Liver (tissue), 9 donors: ENCODE measurements around the gene DDX1. TPM values are rescaled to one million over a fixed set of nuclear protein-coding genes. Genes with fewer than 3 reads are reported as not detected.

Experiments
- DNase-seq: peaks from one replicate; pipeline ENCODE4 v3.0.0-alpha.2; 2017; ENCODE audit warnings: low spot score
- H3K27ac ChIP-seq, 2 donors: one replicate each; pipeline ENCODE4 v1.7.0; 2013; ENCODE audit warnings: inconsistent platforms in 2 of 2, low read length in 2 of 2, control low read depth in 1 of 2, low read depth in 1 of 2, mild to moderate bottlenecking in 1 of 2
- H3K27me3 ChIP-seq, 4 donors: one replicate each; pipeline versions ENCODE4 v1.6.1 to v1.7.0; 2013; ENCODE audit warnings: low read length in 3 of 4, inconsistent platforms in 1 of 4, mild to moderate bottlenecking in 1 of 4, moderate library complexity in 1 of 4; ENCODE audit not compliant: control insufficient read depth in 4 of 4, insufficient read depth in 4 of 4
- H3K36me3 ChIP-seq, 4 donors: one replicate each; pipeline versions ENCODE4 v1.6.1 to v1.7.0; 2013; ENCODE audit warnings: low read length in 3 of 4, mild to moderate bottlenecking in 3 of 4, low read depth in 1 of 4, moderate library complexity in 1 of 4; ENCODE audit not compliant: control insufficient read depth in 4 of 4, insufficient read depth in 3 of 4
- H3K4me1 ChIP-seq, 4 donors: one replicate each; pipeline versions ENCODE4 v1.6.1 to v1.7.0; 2013; ENCODE audit warnings: low read length in 3 of 4, mild to moderate bottlenecking in 3 of 4, moderate library complexity in 1 of 4; ENCODE audit not compliant: control insufficient read depth in 4 of 4, insufficient read depth in 4 of 4
- H3K4me3 ChIP-seq, 3 donors: one replicate each; pipeline versions ENCODE4 v1.6.1 to v1.7.0; 2013; ENCODE audit warnings: low read length in 3 of 3, control low read depth in 1 of 3, low read depth in 1 of 3, mild to moderate bottlenecking in 1 of 3
- H3K9ac ChIP-seq, 2 donors: one replicate each; pipeline ENCODE4 v1.7.0; 2013; ENCODE audit warnings: low read length in 2 of 2, mild to moderate bottlenecking in 2 of 2, moderate library complexity in 2 of 2, control low read depth in 1 of 2, low read depth in 1 of 2
- H3K9me3 ChIP-seq, 4 donors: one replicate each; pipeline versions ENCODE4 v1.6.1 to v1.7.0; 2013; ENCODE audit warnings: low read length in 3 of 4; ENCODE audit not compliant: control insufficient read depth in 4 of 4
- CTCF ChIP-seq: fragments of 150-350 bp; IDR thresholded peaks from 2 replicates; pipeline ENCODE4 v1.5.1; 2017; ENCODE audit warnings: improper control_type of control experiment, low read depth, low read length; ENCODE audit not compliant: missing input control
- FOXA1 ChIP-seq: IDR thresholded peaks from 2 replicates; pipeline ENCODE4 v1.6.1; 2016; ENCODE audit warnings: antibody characterized with exemption
- FOXA2 ChIP-seq: IDR thresholded peaks from 2 replicates; pipeline ENCODE4 v1.6.1; 2016; ENCODE audit warnings: antibody characterized with exemption
- GABPA ChIP-seq, 2 donors: IDR thresholded peaks in 1 of 2; conservative IDR thresholded peaks in 1 of 2; 2 replicates each; pipeline ENCODE4 v1.6.1; 2016; ENCODE audit warnings: antibody characterized with exemption in 2 of 2, mild to moderate bottlenecking in 1 of 2, moderate library complexity in 1 of 2
- HNF4A ChIP-seq, 2 donors: conservative IDR thresholded peaks; 2 replicates each; pipeline ENCODE4 v1.6.1; 2016; ENCODE audit warnings: antibody characterized with exemption in 2 of 2, mild to moderate bottlenecking in 2 of 2
- JUND ChIP-seq, 2 donors: IDR thresholded peaks; 2 replicates each; pipeline ENCODE4 v1.6.1; 2016; ENCODE audit warnings: antibody characterized with exemption in 2 of 2
- RXRA ChIP-seq, 2 donors: IDR thresholded peaks; 2 replicates each; pipeline ENCODE4 v1.6.1; 2017 to 2018; ENCODE audit warnings: antibody characterized with exemption in 2 of 2, mild to moderate bottlenecking in 1 of 2
- SP1 ChIP-seq: IDR thresholded peaks from 2 replicates; pipeline ENCODE4 v1.6.1; 2018; ENCODE audit warnings: antibody characterized with exemption, mild to moderate bottlenecking
- TAF1 ChIP-seq: conservative IDR thresholded peaks from 2 replicates; pipeline ENCODE4 v1.6.1; 2016; ENCODE audit warnings: antibody characterized with exemption, mild to moderate bottlenecking
- WGBS: extraction: QIAGEN DNeasy Blood & Tissue Kit; methylation state at CpG from one replicate; pipeline ENCODE4 v1.1.7; 2013; 5-methylcytosine and 5-hydroxymethylcytosine counted together
- polyA plus RNA-seq, 2 donors: library from polyadenylated mRNA; stranded (reverse) in 1 of 2; unstranded in 1 of 2; fragments of 200-250 nt in 1 of 2; fragments of >200 nt in 1 of 2; fragmentation: Nextera tagmentation in 1 of 2; extraction: Ambion mirVana in 1 of 2; gene quantifications; one replicate each; pipeline versions ENCODE4 v1.2.1 to v1.2.3, GENCODE V29; 2013 to 2015
- total RNA-seq, 2 donors: library from RNA; depleted of rRNA; stranded (reverse); fragments of >200 nt; gene quantifications; one replicate each; pipeline ENCODE4 v1.2.3, GENCODE V29; 2014
- TF ChIP-seq, protein P1 (sequence below): IDR thresholded peaks from 2 replicates; pipeline ENCODE4 v1.6.1; 2016; ENCODE audit warnings: antibody characterized with exemption
- TF ChIP-seq, protein P2 (sequence below): IDR thresholded peaks from 2 replicates; pipeline ENCODE4 v1.6.1; 2016; ENCODE audit warnings: antibody characterized with exemption
- donor health status: healthy.
- donor health status: healthy.
- donor health status: healthy.
- donor health status: healthy.
- donor health status: healthy.

DDX1 gene
- total and polyA plus RNA-seq, 4 donors = 31.7 to 43.9 (median 38.8) TPM

- Histone ChIP-seq H3K9ac (no peak overlapping the region), H3K4me3 (no peak overlapping the region), H3K27me3 (no peaks in the 10 kb centered on the region), H3K4me1 (no peaks in the 10 kb centered on the region), H3K9me3 (no peaks in the 10 kb centered on the region), H3K36me3 (peaks cover 22 to 66% (median 50%) of the 10 kb centered on the region in 4 donors), H3K27ac (no peak overlapping the region)
- no peak for DNase-seq
- WGBS = 97% methylated on average over 2 of the region's 2 CpGs
- TF ChIP-seq, protein P1, sequence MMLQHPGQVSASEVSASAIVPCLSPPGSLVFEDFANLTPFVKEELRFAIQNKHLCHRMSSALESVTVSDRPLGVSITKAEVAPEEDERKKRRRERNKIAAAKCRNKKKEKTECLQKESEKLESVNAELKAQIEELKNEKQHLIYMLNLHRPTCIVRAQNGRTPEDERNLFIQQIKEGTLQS = no peak
- TF ChIP-seq GABPA (IDR thresholded peaks at IDR 0.05 in 1 of 2, conservative IDR thresholded peaks at IDR 0.05 in 1 of 2) (no peak), SP1 (no peak), RXRA (IDR thresholded peaks at IDR 0.05) (no peak)
These were observed 30.5 kb downstream of the DDX1 start for GRCh38 chr2:15622214-15622613.

- TF ChIP-seq SP1 (no peak), FOXA2 (no peak), TAF1 (no peak), FOXA1 (no peak), RXRA (IDR thresholded peaks at IDR 0.05) (no peak), CTCF (no peak), JUND (IDR thresholded peaks at IDR 0.05) (no peak)
- TF ChIP-seq, protein P2, sequence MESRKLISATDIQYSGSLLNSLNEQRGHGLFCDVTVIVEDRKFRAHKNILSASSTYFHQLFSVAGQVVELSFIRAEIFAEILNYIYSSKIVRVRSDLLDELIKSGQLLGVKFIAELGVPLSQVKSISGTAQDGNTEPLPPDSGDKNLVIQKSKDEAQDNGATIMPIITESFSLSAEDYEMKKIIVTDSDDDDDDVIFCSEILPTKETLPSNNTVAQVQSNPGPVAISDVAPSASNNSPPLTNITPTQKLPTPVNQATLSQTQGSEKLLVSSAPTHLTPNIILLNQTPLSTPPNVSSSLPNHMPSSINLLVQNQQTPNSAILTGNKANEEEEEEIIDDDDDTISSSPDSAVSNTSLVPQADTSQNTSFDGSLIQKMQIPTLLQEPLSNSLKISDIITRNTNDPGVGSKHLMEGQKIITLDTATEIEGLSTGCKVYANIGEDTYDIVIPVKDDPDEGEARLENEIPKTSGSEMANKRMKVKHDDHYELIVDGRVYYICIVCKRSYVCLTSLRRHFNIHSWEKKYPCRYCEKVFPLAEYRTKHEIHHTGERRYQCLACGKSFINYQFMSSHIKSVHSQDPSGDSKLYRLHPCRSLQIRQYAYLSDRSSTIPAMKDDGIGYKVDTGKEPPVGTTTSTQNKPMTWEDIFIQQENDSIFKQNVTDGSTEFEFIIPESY = no peak
- Histone ChIP-seq H3K27ac (no peak overlapping the region), H3K9ac (no peak overlapping the region), H3K4me3 (no peak overlapping the region), H3K27me3 (no peaks in the 10 kb centered on the region), H3K36me3 (peaks cover 22 to 68% (median 52%) of the 10 kb centered on the region in 4 donors), H3K9me3 (no peaks in the 10 kb centered on the region), H3K4me1 (no peaks in the 10 kb centered on the region)
- WGBS = 98% methylated on average over 3 of the region's 3 CpGs
- DNase-seq = no peak
These were observed 31.2 kb downstream of the DDX1 start for GRCh38 chr2:15622614-15623480.

- H3K36me3 ChIP-seq = peaks cover 18 to 64% (median 50%) of the 10 kb centered on the region in 4 donors
- DNase-seq = no peak
- 97% methylated on average over 2 of the region's 2 CpGs for WGBS
These were observed 31.8 kb downstream of the DDX1 start for GRCh38 chr2:15623481-15623796.

More at GRCh38 chr2:15623481-15623796, 31.8 kb downstream of the DDX1 start:
- no peaks in the 10 kb centered on the region for H3K27me3 ChIP-seq
- no peak overlapping the region for H3K27ac ChIP-seq
- no peak for TF ChIP-seq HNF4A (conservative IDR thresholded peaks at IDR 0.05)
- no peak overlapping the region for H3K4me3 ChIP-seq
- H3K9me3 ChIP-seq = no peaks in the 10 kb centered on the region
- no peaks in the 10 kb centered on the region for H3K4me1 ChIP-seq
- no peak overlapping the region for H3K9ac ChIP-seq
